OCI-LY3 (cell line): ENCODE results near the gene ZSCAN10.
"Not testable (repeated sequence)": the region's sequence is repeated elsewhere in the genome, so short reads cannot be mapped to it uniquely, and the experiment has no call there.

Experiments used
- CTCF ChIP-seq: fragments of 200-600, 300-600 bp; sonication (generic); IDR thresholded peaks from 2 replicates; pipeline ENCODE4 v1.5.1; 2014; ENCODE audit warnings: antibody characterized with exemption, low read length, low read depth
- EZH2phosphoT487 ChIP-seq: fragments of 200-600 bp; shearing (Covaris generic); IDR thresholded peaks from 2 replicates; pipeline ENCODE4 v1.6.1; 2018; ENCODE audit warnings: antibody characterized with exemption, mixed run types, low read depth

- TF ChIP-seq CTCF, EZH2phosphoT487: not testable (repeated sequence)
Measured at GRCh38 chr16:3052571-3053329, 46.3 kb downstream of the ZSCAN10 start.
